ENCODE measurements around the gene TRPV5.
A peak's percentile ranks its signal among the peaks of the same experiment; 100 is the strongest.

TRPV5 gene

DNA sequence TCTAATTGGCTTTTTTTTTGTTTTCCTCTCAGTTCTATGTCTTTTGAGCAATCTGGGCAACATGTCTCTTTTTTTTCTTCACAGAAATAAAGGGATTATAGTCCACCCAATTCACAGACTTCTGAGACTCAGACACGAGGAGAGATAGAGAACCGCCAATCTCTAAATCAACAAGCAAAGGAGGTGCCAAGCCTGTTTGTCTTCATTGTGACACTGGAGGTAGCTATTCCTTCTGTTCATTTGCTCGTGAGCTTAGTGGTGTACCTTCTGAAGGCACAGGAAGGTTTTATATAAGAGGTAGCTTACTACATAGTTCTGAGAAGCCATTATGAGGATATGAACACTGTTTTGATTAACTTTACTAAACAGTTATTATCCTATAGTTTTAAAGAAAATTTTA is 72.6 kb downstream of the TRPV5 start:
- no peak for DNase-seq (ENCODE audit: low read depth)
- TF ChIP-seq, protein P1, sequence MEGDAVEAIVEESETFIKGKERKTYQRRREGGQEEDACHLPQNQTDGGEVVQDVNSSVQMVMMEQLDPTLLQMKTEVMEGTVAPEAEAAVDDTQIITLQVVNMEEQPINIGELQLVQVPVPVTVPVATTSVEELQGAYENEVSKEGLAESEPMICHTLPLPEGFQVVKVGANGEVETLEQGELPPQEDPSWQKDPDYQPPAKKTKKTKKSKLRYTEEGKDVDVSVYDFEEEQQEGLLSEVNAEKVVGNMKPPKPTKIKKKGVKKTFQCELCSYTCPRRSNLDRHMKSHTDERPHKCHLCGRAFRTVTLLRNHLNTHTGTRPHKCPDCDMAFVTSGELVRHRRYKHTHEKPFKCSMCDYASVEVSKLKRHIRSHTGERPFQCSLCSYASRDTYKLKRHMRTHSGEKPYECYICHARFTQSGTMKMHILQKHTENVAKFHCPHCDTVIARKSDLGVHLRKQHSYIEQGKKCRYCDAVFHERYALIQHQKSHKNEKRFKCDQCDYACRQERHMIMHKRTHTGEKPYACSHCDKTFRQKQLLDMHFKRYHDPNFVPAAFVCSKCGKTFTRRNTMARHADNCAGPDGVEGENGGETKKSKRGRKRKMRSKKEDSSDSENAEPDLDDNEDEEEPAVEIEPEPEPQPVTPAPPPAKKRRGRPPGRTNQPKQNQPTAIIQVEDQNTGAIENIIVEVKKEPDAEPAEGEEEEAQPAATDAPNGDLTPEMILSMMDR (conservative IDR thresholded peaks at IDR 0.05; ENCODE audit: low read depth, low read length): no peak
- no peak overlapping the region for H3K4me3 ChIP-seq (ENCODE audit: low read depth, low read length)

DNA sequence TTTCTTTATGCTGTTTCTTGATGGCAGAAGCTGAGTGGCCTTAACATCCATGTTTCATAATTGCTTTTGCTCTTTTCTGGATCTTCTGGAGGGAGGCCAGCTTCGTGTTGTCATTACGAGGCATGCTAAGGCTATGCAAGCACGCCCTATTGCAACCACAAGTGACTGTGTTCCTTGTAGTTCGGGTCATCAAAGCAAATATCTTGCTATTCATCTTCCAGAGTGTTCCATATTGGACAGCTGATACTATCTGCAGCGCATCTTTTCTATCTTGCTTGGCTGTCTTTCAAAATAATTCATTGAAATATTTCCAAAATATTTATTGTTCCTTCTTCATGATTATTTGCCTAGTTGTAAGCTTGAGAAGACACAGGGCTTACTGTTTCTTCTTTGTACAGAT is 73.7 kb downstream of the TRPV5 start:
- peak; percentile 85 for DNase-seq (ENCODE audit: low read depth)
- TF ChIP-seq, protein P1 (conservative IDR thresholded peaks at IDR 0.05; ENCODE audit: low read depth, low read length): no peak
- no peak overlapping the region for H3K4me3 ChIP-seq (ENCODE audit: low read depth, low read length)

GRCh38 chr7:142859411-142859810 is 74.1 kb downstream of the TRPV5 start:
- H3K4me3 ChIP-seq (ENCODE audit: low read depth, low read length): no peak overlapping the region
- TF ChIP-seq, protein P1 (conservative IDR thresholded peaks at IDR 0.05; ENCODE audit: low read depth, low read length): no peak
- no peak for DNase-seq (ENCODE audit: low read depth)
